Fibroblast of villous mesenchyme (primary cell): ENCODE measurements around the gene NRARP. TPM values are rescaled to one million over a fixed set of nuclear protein-coding genes. Genes with fewer than 3 reads are reported as not detected.
A peak's percentile ranks its signal among the peaks of the same experiment; 100 is the strongest.

ENCODE experiments used
- DNase-seq: peaks from one replicate; pipeline ENCODE4 v3.0.0-alpha.2; 2010; ENCODE audit warnings: low read depth
- H3K4me3 ChIP-seq: 2 replicates; pipeline ENCODE4 v1.5.1; 2011; ENCODE audit warnings: low read depth, mild to moderate bottlenecking, low read length
- CTCF ChIP-seq: IDR thresholded peaks from 2 replicates; pipeline ENCODE4 v1.5.1; 2012; ENCODE audit warnings: low read depth, mild to moderate bottlenecking, low read length; ENCODE audit not compliant: insufficient read depth
- total RNA-seq: library from RNA; depleted of rRNA; stranded (reverse); fragments of >200 nt; gene quantifications from 2 replicates; pipeline ENCODE4 v1.2.3, GENCODE V29; 2012

The NRARP gene
- total RNA-seq, 1 donor, result under 0.01 TPM

- H3K4me3 ChIP-seq, result no peak overlapping the region
- TF ChIP-seq CTCF, result no peak
- DNase-seq, result no peak
Observed at GRCh38 chr9:137256856-137257255, 45.2 kb downstream of the NRARP start.

GRCh38 chr9:137256362-137256761 lies 45.7 kb downstream of the NRARP start:
- H3K4me3 ChIP-seq, result peak overlapping the region; percentile 94
- no peak for TF ChIP-seq CTCF
- no peak for DNase-seq

GRCh38 chr9:137255448-137256114 lies 46.5 kb downstream of the NRARP start:
- DNase-seq, result peak; percentile 36

GRCh38 chr9:137254624-137255447 lies 47.2 kb downstream of the NRARP start, which contains the start of gene NELFB:
Gene NELFB (plus strand): TSS chr9:137255327.
- DNase-seq, result peak; percentile 88
- H3K4me3 ChIP-seq, result peak within 1 kb of the TSS; percentile 94
- no peak for TF ChIP-seq CTCF

More at GRCh38 chr9:137255448-137256114, 46.5 kb downstream of the NRARP start:
- H3K4me3 ChIP-seq, result peak overlapping the region; percentile 94
- TF ChIP-seq CTCF, result no peak

- TF ChIP-seq CTCF, result no peak
- DNase-seq, result no peak
- peak overlapping the region; percentile 78 for H3K4me3 ChIP-seq
Observed at GRCh38 chr9:137253717-137254623, 48.1 kb downstream of the NRARP start.
